Heart left ventricle (tissue), 13 donors: Measurements from ENCODE around the gene LSR.

Source experiments
- POLR2A ChIP-seq, 2 donors: fragments of 450-650 bp; IDR thresholded peaks; one replicate each; pipeline ENCODE4 v1.6.1; 2017; ENCODE audit warnings: antibody characterized with exemption in 2 of 2, mild to moderate bottlenecking in 2 of 2, moderate library complexity in 2 of 2
- TF ChIP-seq, protein P1 (sequence below), 12 donors: fragments of 200-600 bp; sonication (generic) in 4 of 12; IDR thresholded peaks; one replicate each; pipeline versions ENCODE4 v1.5.0 to v1.8.0; 2018 to 2022; ENCODE audit warnings: antibody characterized with exemption in 12 of 12, mild to moderate bottlenecking in 5 of 12
- donor health status: ischemic (EF 13 %, LVEDD 7.1; RV severe dilation, severe dysfunction).
- donor health status: DM: no; HTN: yes; CAD: no.
- donor health status: DM: no; HTN: no; CAD: no.
- donor health status: ischemic (EF 25% LVEDD 6.9; RV normal size, moderate dysfunction).
- donor health status: ischemic (EF 25% LVEDD 5.7; RV mildly dilated, moderate dysfunction).
- donor health status: ischemic (EF 35%, LVEDD 5.7; RV mildly dilated, moderate dysfunction).
- donor health status: nonischemic (EF 11% LVEDD 7.7; RV severe dilation, severe dysfunction).
- donor health status: DM: yes; HTN: yes; CAD: no.
- donor health status: PGD.
- donor health status: ischemic (EF 29% LVEDD 5.4; RV normal size, mild dysfunction).
- donor health status: nonischemic (EF 23%, LVEDD 6.1; RV moderate dilation, normal function).

DNA sequence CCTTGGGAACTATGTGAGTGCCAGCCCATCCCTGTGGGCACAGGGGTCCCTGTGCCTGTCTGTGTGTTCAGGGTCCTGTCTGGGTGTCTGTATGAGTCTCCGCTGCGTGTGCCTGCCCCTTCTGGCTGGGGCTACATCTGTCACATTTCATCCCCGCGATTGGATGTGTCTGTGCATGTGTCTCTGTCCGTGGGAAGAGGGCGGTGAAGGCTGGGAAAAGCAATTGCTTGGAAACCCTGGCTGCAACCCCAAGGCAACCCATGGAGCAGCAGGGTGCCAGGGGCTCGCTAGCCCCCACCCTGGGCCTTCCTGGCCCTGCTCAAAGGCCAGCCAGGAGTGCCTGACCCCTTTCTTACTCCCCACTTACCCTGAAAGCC, 44.5 kb downstream of the LSR start:
- TF ChIP-seq, protein P1, sequence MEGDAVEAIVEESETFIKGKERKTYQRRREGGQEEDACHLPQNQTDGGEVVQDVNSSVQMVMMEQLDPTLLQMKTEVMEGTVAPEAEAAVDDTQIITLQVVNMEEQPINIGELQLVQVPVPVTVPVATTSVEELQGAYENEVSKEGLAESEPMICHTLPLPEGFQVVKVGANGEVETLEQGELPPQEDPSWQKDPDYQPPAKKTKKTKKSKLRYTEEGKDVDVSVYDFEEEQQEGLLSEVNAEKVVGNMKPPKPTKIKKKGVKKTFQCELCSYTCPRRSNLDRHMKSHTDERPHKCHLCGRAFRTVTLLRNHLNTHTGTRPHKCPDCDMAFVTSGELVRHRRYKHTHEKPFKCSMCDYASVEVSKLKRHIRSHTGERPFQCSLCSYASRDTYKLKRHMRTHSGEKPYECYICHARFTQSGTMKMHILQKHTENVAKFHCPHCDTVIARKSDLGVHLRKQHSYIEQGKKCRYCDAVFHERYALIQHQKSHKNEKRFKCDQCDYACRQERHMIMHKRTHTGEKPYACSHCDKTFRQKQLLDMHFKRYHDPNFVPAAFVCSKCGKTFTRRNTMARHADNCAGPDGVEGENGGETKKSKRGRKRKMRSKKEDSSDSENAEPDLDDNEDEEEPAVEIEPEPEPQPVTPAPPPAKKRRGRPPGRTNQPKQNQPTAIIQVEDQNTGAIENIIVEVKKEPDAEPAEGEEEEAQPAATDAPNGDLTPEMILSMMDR (IDR thresholded peaks at IDR 0.05) = no peak
- no peak for TF ChIP-seq POLR2A (IDR thresholded peaks at IDR 0.05)
